ENCODE data around the gene GABRD. TPM values are rescaled to one million over a fixed set of nuclear protein-coding genes. Genes with fewer than 3 reads are reported as not detected.

Gene GABRD
- total RNA-seq, 2 donors from 2014 or later: not detected

- Mint-ChIP-seq H3K9me3 (no peaks in the 10 kb centered on the region), H3K27me3 (peaks cover 15 to 16% of the 10 kb centered on the region in 2 donors), H3K4me1 (ENCODE audit: low read depth in 2 of 2) (peaks cover 21 to 23% of the 10 kb centered on the region in 2 donors), H3K4me3 (peak overlapping the region; percentile 32), H3K36me3 (no peaks in the 10 kb centered on the region), H3K27ac (no peak overlapping the region)
- DNase-seq (ENCODE audit: low spot score): peak; percentile 76
- peak; percentile 76 to 79 for ATAC-seq
These were observed 25.6 kb downstream of the GABRD start for GRCh38 chr1:2044510-2045319.

GRCh38 chr1:2045468-2046173, 26.5 kb downstream of the GABRD start:
- no peak for ATAC-seq
- no peak overlapping the region for H3K27ac Mint-ChIP-seq
- H3K4me3 Mint-ChIP-seq: peak overlapping the region; percentile 69
- no peaks in the 10 kb centered on the region for H3K36me3 Mint-ChIP-seq
- peaks cover 21 to 23% of the 10 kb centered on the region in 2 donors for H3K4me1 Mint-ChIP-seq (ENCODE audit: low read depth in 2 of 2)
- no peak for DNase-seq (ENCODE audit: low spot score)
- H3K27me3 Mint-ChIP-seq: peaks cover 15 to 16% of the 10 kb centered on the region in 2 donors
- H3K9me3 Mint-ChIP-seq: no peaks in the 10 kb centered on the region

- H3K4me3 Mint-ChIP-seq: no peak overlapping the region
- H3K4me1 Mint-ChIP-seq (ENCODE audit: low read depth in 2 of 2): peaks cover 21 to 23% of the 10 kb centered on the region in 2 donors
- no peaks in the 10 kb centered on the region for H3K36me3 Mint-ChIP-seq
- DNase-seq (ENCODE audit: low spot score) (no peak), ATAC-seq (no peak)
- peaks cover 15 to 16% of the 10 kb centered on the region in 2 donors for H3K27me3 Mint-ChIP-seq
- no peak overlapping the region for H3K27ac Mint-ChIP-seq
- H3K9me3 Mint-ChIP-seq: no peaks in the 10 kb centered on the region
These were observed 27.2 kb downstream of the GABRD start for GRCh38 chr1:2046174-2046917.

GRCh38 chr1:2046953-2047748, 28.0 kb downstream of the GABRD start:
- no peak for ATAC-seq
- Mint-ChIP-seq H3K27me3 (peaks cover 15 to 16% of the 10 kb centered on the region in 2 donors), H3K27ac (no peak overlapping the region), H3K4me3 (no peak overlapping the region), H3K4me1 (ENCODE audit: low read depth in 2 of 2) (peaks cover 21 to 23% of the 10 kb centered on the region in 2 donors), H3K9me3 (no peaks in the 10 kb centered on the region), H3K36me3 (no peaks in the 10 kb centered on the region)
- DNase-seq (ENCODE audit: low spot score): no peak

- ATAC-seq (no peak), DNase-seq (ENCODE audit: low spot score) (no peak)
- H3K9me3 Mint-ChIP-seq: no peaks in the 10 kb centered on the region
- peak overlapping the region; percentile 45 for H3K4me3 Mint-ChIP-seq
- H3K36me3 Mint-ChIP-seq: no peaks in the 10 kb centered on the region
- H3K27ac Mint-ChIP-seq: peak overlapping the region in 1 of 2 donors; percentile 57
- H3K27me3 Mint-ChIP-seq: peaks cover 15 to 16% of the 10 kb centered on the region in 2 donors
- H3K4me1 Mint-ChIP-seq (ENCODE audit: low read depth in 2 of 2): peaks cover 21 to 27% of the 10 kb centered on the region in 2 donors
These were observed 28.9 kb downstream of the GABRD start for GRCh38 chr1:2047749-2048729.

GRCh38 chr1:2049225-2049717, 30.1 kb downstream of the GABRD start:
- Mint-ChIP-seq H3K27me3 (peaks cover 8 to 13% of the 10 kb centered on the region in 2 donors), H3K27ac (peak overlapping the region; percentile 25 to 57), H3K4me3 (peak overlapping the region; percentile 88), H3K4me1 (ENCODE audit: low read depth in 2 of 2) (peaks cover 15 to 23% of the 10 kb centered on the region in 2 donors), H3K9me3 (no peaks in the 10 kb centered on the region), H3K36me3 (no peaks in the 10 kb centered on the region)
- no peak for DNase-seq (ENCODE audit: low spot score)
- ATAC-seq: no peak

- Mint-ChIP-seq H3K4me3 (peak within 1 kb of the TSS; percentile 88), H3K36me3 (no peaks in the 10 kb centered on the region), H3K9me3 (no peaks in the 10 kb centered on the region), H3K27me3 (peaks cover 8 to 13% of the 10 kb centered on the region in 2 donors), H3K27ac (peak within 1 kb of the TSS; percentile 25 to 57), H3K4me1 (ENCODE audit: low read depth in 2 of 2) (peaks cover 15 to 23% of the 10 kb centered on the region in 2 donors)
- peak; percentile 96 for DNase-seq (ENCODE audit: low spot score)
- ATAC-seq: peak; percentile 96 to 97
These were observed 30.7 kb downstream of the GABRD start, which contains the start of gene PRKCZ for GRCh38 chr1:2049718-2050431. Gene PRKCZ, plus strand, starts transcription at chr1:2050411. Its CDS starts 220 bp downstream, at chr1:2050631.

GRCh38 chr1:2050461-2050792, 31.3 kb downstream of the GABRD start:
- Mint-ChIP-seq H3K27ac (no peak overlapping the region), H3K27me3 (peaks cover 5 to 12% of the 10 kb centered on the region in 2 donors)

GRCh38 chr1:2050793-2051682, 31.9 kb downstream of the GABRD start:
- peak overlapping the region in 1 of 2 donors; percentile 12 for H3K27ac Mint-ChIP-seq
- peaks cover 8 to 15% of the 10 kb centered on the region in 2 donors for H3K4me1 Mint-ChIP-seq (ENCODE audit: low read depth in 2 of 2)
- ATAC-seq: no peak
- peak overlapping the region; percentile 45 for H3K4me3 Mint-ChIP-seq
- H3K9me3 Mint-ChIP-seq: no peaks in the 10 kb centered on the region
- DNase-seq (ENCODE audit: low spot score): no peak
- peaks cover 0 to 7% of the 10 kb centered on the region in 2 donors for H3K27me3 Mint-ChIP-seq
- no peaks in the 10 kb centered on the region for H3K36me3 Mint-ChIP-seq

More at GRCh38 chr1:2050461-2050792, 31.3 kb downstream of the GABRD start:
- H3K9me3 Mint-ChIP-seq: no peaks in the 10 kb centered on the region
- DNase-seq (ENCODE audit: low spot score): no peak
- H3K36me3 Mint-ChIP-seq: no peaks in the 10 kb centered on the region
- no peak for ATAC-seq
- H3K4me1 Mint-ChIP-seq (ENCODE audit: low read depth in 2 of 2): peaks cover 13 to 21% of the 10 kb centered on the region in 2 donors
- peak overlapping the region; percentile 45 for H3K4me3 Mint-ChIP-seq

GRCh38 chr1:2052054-2052679, 33.0 kb downstream of the GABRD start:
- H3K9me3 Mint-ChIP-seq: no peaks in the 10 kb centered on the region
- DNase-seq (ENCODE audit: low spot score): no peak
- peak overlapping the region in 1 of 2 donors; percentile 12 for H3K27ac Mint-ChIP-seq
- H3K36me3 Mint-ChIP-seq: no peaks in the 10 kb centered on the region
- H3K4me3 Mint-ChIP-seq: peak overlapping the region; percentile 17
- H3K27me3 Mint-ChIP-seq: peaks cover 0 to 4% of the 10 kb centered on the region in 2 donors
- H3K4me1 Mint-ChIP-seq (ENCODE audit: low read depth in 2 of 2): peaks cover 8 to 15% of the 10 kb centered on the region in 2 donors
- no peak for ATAC-seq
